Measurements from ENCODE around the gene MATK. TPM values are rescaled to one million over a fixed set of nuclear protein-coding genes. Genes with fewer than 3 reads are reported as not detected.

MATK gene
- 1 to 10 TPM; 5.4 to 6.4 TPM for total RNA-seq

- no peak for TF ChIP-seq CTCF (IDR thresholded peaks at IDR 0.05)
- Histone ChIP-seq H3K27ac (no peak within 1 kb of the TSS), H3K27me3 (replicated peaks; ENCODE audit: insufficient read depth) (no peaks in the 10 kb centered on the region), H3K9me3 (peaks cover 18% of the 10 kb centered on the region), H3K4me3 (peak within 1 kb of the TSS; percentile 50), H3K4me1 (ENCODE audit: control insufficient read depth in 1 of 2, low read depth in 2 of 2) (no peaks in the 10 kb centered on the region), H3K36me3 (no peaks in the 10 kb centered on the region)
- DNase-seq (ENCODE audit: low spot score), result no peak
- ATAC-seq (ENCODE audit: insufficient number of reproducible peaks, low FRiP score, low read depth), result no peak
Measured at GRCh38 chr19:3785938-3786824, at the start of gene MATK. Gene MATK (minus strand): TSS chr19:3786381. CDS start chr19:3785135, 1,246 bp downstream.

- no peak for ATAC-seq (ENCODE audit: insufficient number of reproducible peaks, low FRiP score, low read depth)
- no peak for TF ChIP-seq CTCF (IDR thresholded peaks at IDR 0.05)
Measured at GRCh38 chr19:3835055-3835435, 48.9 kb upstream of the MATK start.

GRCh38 chr19:3834349-3835054 is 48.3 kb upstream of the MATK start:
- H3K4me3 ChIP-seq, result no peak overlapping the region
- no peak for TF ChIP-seq CTCF (IDR thresholded peaks at IDR 0.05)
- H3K4me1 ChIP-seq (ENCODE audit: control insufficient read depth in 1 of 2, low read depth in 2 of 2), result no peaks in the 10 kb centered on the region
- no peaks in the 10 kb centered on the region for H3K36me3 ChIP-seq
- no peak for ATAC-seq (ENCODE audit: insufficient number of reproducible peaks, low FRiP score, low read depth)
- H3K27me3 ChIP-seq (replicated peaks; ENCODE audit: insufficient read depth), result no peaks in the 10 kb centered on the region
- no peak overlapping the region for H3K27ac ChIP-seq
- no peak for DNase-seq (ENCODE audit: low spot score)
- H3K9me3 ChIP-seq, result no peaks in the 10 kb centered on the region

More at GRCh38 chr19:3835055-3835435, 48.9 kb upstream of the MATK start:
- no peaks in the 10 kb centered on the region for H3K4me1 ChIP-seq (ENCODE audit: control insufficient read depth in 1 of 2, low read depth in 2 of 2)
- H3K36me3 ChIP-seq, result no peaks in the 10 kb centered on the region
- H3K27ac ChIP-seq, result no peak overlapping the region
- H3K27me3 ChIP-seq (replicated peaks; ENCODE audit: insufficient read depth), result no peaks in the 10 kb centered on the region
- H3K9me3 ChIP-seq, result no peaks in the 10 kb centered on the region
- H3K4me3 ChIP-seq, result no peak overlapping the region
- DNase-seq (ENCODE audit: low spot score), result no peak

GRCh38 chr19:3833578-3834348 is 47.6 kb upstream of the MATK start:
- H3K27me3 ChIP-seq (replicated peaks; ENCODE audit: insufficient read depth), result no peaks in the 10 kb centered on the region
- no peaks in the 10 kb centered on the region for H3K36me3 ChIP-seq
- no peak overlapping the region for H3K4me3 ChIP-seq
- no peak overlapping the region for H3K27ac ChIP-seq
- DNase-seq (ENCODE audit: low spot score) (no peak), ATAC-seq (ENCODE audit: insufficient number of reproducible peaks, low FRiP score, low read depth) (no peak)
- no peaks in the 10 kb centered on the region for H3K9me3 ChIP-seq
- H3K4me1 ChIP-seq (ENCODE audit: control insufficient read depth in 1 of 2, low read depth in 2 of 2), result no peaks in the 10 kb centered on the region
- no peak for TF ChIP-seq CTCF (IDR thresholded peaks at IDR 0.05)

- H3K27me3 ChIP-seq (replicated peaks; ENCODE audit: insufficient read depth), result no peaks in the 10 kb centered on the region
- H3K4me3 ChIP-seq, result no peak overlapping the region
- no peaks in the 10 kb centered on the region for H3K9me3 ChIP-seq
- no peak for TF ChIP-seq CTCF (IDR thresholded peaks at IDR 0.05)
- H3K4me1 ChIP-seq (ENCODE audit: control insufficient read depth in 1 of 2, low read depth in 2 of 2), result no peaks in the 10 kb centered on the region
- no peak overlapping the region for H3K27ac ChIP-seq
- ATAC-seq (ENCODE audit: insufficient number of reproducible peaks, low FRiP score, low read depth) (no peak), DNase-seq (ENCODE audit: low spot score) (no peak)
- no peaks in the 10 kb centered on the region for H3K36me3 ChIP-seq
Measured at GRCh38 chr19:3832001-3832400, 45.8 kb upstream of the MATK start.

Data from thoracic aorta (tissue), 2 donors.